ENCODE results near the gene C17orf50.
"Not testable (repeated sequence)": the region's sequence is repeated elsewhere in the genome, so short reads cannot be mapped to it uniquely, and the experiment has no call there.

C17orf50 gene

GRCh38 chr17:35735036-35735805 is 25.5 kb upstream of the C17orf50 start:
- DNase-seq, result no peak

- no peak for DNase-seq
These were observed 24.5 kb upstream of the C17orf50 start for GRCh38 chr17:35736236-35736635.

- DNase-seq, result no peak
These were observed 22.1 kb upstream of the C17orf50 start for GRCh38 chr17:35738519-35739133.

- no peak for DNase-seq
These were observed 20.5 kb upstream of the C17orf50 start for GRCh38 chr17:35740216-35740615.

- no peak for DNase-seq
These were observed 19.4 kb upstream of the C17orf50 start for GRCh38 chr17:35740997-35741931.

GRCh38 chr17:35742496-35742895 is 18.2 kb upstream of the C17orf50 start:
- no peak for DNase-seq

- no peak for DNase-seq
These were observed 17.7 kb upstream of the C17orf50 start for GRCh38 chr17:35742896-35743477.

- no peak for DNase-seq
These were observed 16.9 kb upstream of the C17orf50 start for GRCh38 chr17:35743626-35744328.

GRCh38 chr17:35744830-35745229 is 15.9 kb upstream of the C17orf50 start:
- no peak for DNase-seq

GRCh38 chr17:35745246-35745645 is 15.4 kb upstream of the C17orf50 start:
- DNase-seq, result no peak

- DNase-seq, result no peak
These were observed 14.9 kb upstream of the C17orf50 start for GRCh38 chr17:35745749-35746320.

- peak; percentile 81 for DNase-seq
These were observed 13.1 kb upstream of the C17orf50 start for GRCh38 chr17:35747540-35748017.

GRCh38 chr17:35748341-35748841 is 12.3 kb upstream of the C17orf50 start:
- no peak for DNase-seq

GRCh38 chr17:35748979-35749378 is 11.7 kb upstream of the C17orf50 start:
- DNase-seq, result no peak

GRCh38 chr17:35749560-35750412 is 10.9 kb upstream of the C17orf50 start:
- no peak for DNase-seq

- DNase-seq, result no peak
These were observed 9.9 kb upstream of the C17orf50 start for GRCh38 chr17:35750526-35751395.

GRCh38 chr17:35751541-35751940 is 9.1 kb upstream of the C17orf50 start:
- DNase-seq, result not testable (repeated sequence)

GRCh38 chr17:35752471-35752870 is 8.2 kb upstream of the C17orf50 start:
- DNase-seq, result no peak

- no peak for DNase-seq
These were observed 7.5 kb upstream of the C17orf50 start, which contains the start of gene GAS2L2 for GRCh38 chr17:35752945-35753764. GAS2L2 (minus strand) TSS chr17:35753239; CDS start chr17:35752850, 389 bp downstream.

All from activated CD8-positive, alpha-beta memory T cell treated with anti-CD3 and anti-CD28 coated beads, Interleukin-2, amount 50 U/mL, for 4 hours (primary cell).